ENCODE measurements around the gene MCL1. TPM values are rescaled to one million over a fixed set of nuclear protein-coding genes. Genes with fewer than 3 reads are reported as not detected.

MCL1 gene
- total and polyA plus RNA-seq, 2 of the 13 experiments (the other 11 are each of a cell fraction or from before 2014, with no cell fraction given), result 69.5 to 125 TPM

GRCh38 chr1:150567717-150568593, 11.5 kb downstream of the MCL1 start (continued):
- no peak for TF ChIP-seq ZNF609 (CRISPR knock-in tag; IDR thresholded peaks at IDR 0.05; ENCODE audit: borderline replicate concordance)
- TF ChIP-seq ZNF24 (IDR thresholded peaks at IDR 0.05), result no peak
- no peak for TF ChIP-seq KLF15 (CRISPR knock-in tag; IDR thresholded peaks at IDR 0.05; ENCODE audit: borderline replicate concordance)
- no peak for TF ChIP-seq TBP (CRISPR knock-in tag; IDR thresholded peaks at IDR 0.05)
- no peak for TF ChIP-seq ZNF543 (CRISPR knock-in tag; IDR thresholded peaks at IDR 0.05)
- no peak for TF ChIP-seq KAT7 (CRISPR knock-in tag; IDR thresholded peaks at IDR 0.05; ENCODE audit: borderline replicate concordance)
- peak; percentile 43; the same call in 1 of the 2 replicates for TF ChIP-seq ZNF644 (CRISPR knock-in tag; IDR thresholded peaks at IDR 0.05; ENCODE audit: low read depth)
- no peak for TF ChIP-seq SP140L (CRISPR knock-in tag; IDR thresholded peaks at IDR 0.05; ENCODE audit: borderline replicate concordance)
- 0 out of 2 replicates have a peak, but pooled peaks have one; percentile 16 for TF ChIP-seq ONECUT2 (CRISPR knock-in tag; IDR thresholded peaks at IDR 0.05)
- no peak for TF ChIP-seq NFE2 (CRISPR knock-in tag; IDR thresholded peaks at IDR 0.05)
- TF ChIP-seq HIC2 (CRISPR knock-in tag; IDR thresholded peaks at IDR 0.05; ENCODE audit: low read depth), result no peak; the same call in 1 of the 2 replicates
- TF ChIP-seq ZNF556 (CRISPR knock-in tag; IDR thresholded peaks at IDR 0.05; ENCODE audit: borderline replicate concordance), result peak; percentile 35; the same call in 1 of the 2 replicates
- no peak; the same call in 1 of the 2 replicates for TF ChIP-seq ZNF552 (CRISPR knock-in tag; IDR thresholded peaks at IDR 0.05; ENCODE audit: borderline replicate concordance)
- TF ChIP-seq ZNF570 (CRISPR knock-in tag; IDR thresholded peaks at IDR 0.05; ENCODE audit: borderline replicate concordance), result no peak
- TF ChIP-seq, protein P1, sequence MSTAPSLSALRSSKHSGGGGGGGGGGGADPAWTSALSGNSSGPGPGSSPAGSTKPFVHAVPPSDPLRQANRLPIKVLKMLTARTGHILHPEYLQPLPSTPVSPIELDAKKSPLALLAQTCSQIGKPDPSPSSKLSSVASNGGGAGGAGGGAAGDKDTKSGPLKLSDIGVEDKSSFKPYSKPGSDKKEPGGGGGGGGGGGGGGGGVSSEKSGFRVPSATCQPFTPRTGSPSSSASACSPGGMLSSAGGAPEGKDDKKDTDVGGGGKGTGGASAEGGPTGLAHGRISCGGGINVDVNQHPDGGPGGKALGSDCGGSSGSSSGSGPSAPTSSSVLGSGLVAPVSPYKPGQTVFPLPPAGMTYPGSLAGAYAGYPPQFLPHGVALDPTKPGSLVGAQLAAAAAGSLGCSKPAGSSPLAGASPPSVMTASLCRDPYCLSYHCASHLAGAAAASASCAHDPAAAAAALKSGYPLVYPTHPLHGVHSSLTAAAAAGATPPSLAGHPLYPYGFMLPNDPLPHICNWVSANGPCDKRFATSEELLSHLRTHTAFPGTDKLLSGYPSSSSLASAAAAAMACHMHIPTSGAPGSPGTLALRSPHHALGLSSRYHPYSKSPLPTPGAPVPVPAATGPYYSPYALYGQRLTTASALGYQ (CRISPR knock-in tag; IDR thresholded peaks at IDR 0.05), result peak; percentile 67; the same call in 1 of the 2 replicates
- TF ChIP-seq FOSL2 (CRISPR knock-in tag; IDR thresholded peaks at IDR 0.05), result peak; percentile 58
- TF ChIP-seq SRSF4 (IDR thresholded peaks at IDR 0.05; ENCODE audit: low read depth, low read length, poor library complexity, severe bottlenecking), result no peak
- no peak for TF ChIP-seq FOXK2 (IDR thresholded peaks at IDR 0.05)
